ENCODE results near the gene PLBD2.
A peak's percentile ranks its signal among the peaks of the same experiment; 100 is the strongest.

PLBD2 gene

GRCh38 chr12:113374823-113375428 lies 16.5 kb downstream of the PLBD2 start:
- no peak overlapping the region for H3K4me3 ChIP-seq (ENCODE audit: control insufficient read depth, low read depth, low read length)
- DNase-seq (ENCODE audit: low read depth) = no peak
- TF ChIP-seq CTCF (conservative IDR thresholded peaks at IDR 0.05; ENCODE audit: control insufficient read depth, insufficient read depth, low read depth, low read length) = no peak

GRCh38 chr12:113378291-113378690 lies 19.9 kb downstream of the PLBD2 start:
- no peak for DNase-seq (ENCODE audit: low read depth)
- peak; percentile 7 for TF ChIP-seq CTCF (conservative IDR thresholded peaks at IDR 0.05; ENCODE audit: control insufficient read depth, insufficient read depth, low read depth, low read length)

DNA sequence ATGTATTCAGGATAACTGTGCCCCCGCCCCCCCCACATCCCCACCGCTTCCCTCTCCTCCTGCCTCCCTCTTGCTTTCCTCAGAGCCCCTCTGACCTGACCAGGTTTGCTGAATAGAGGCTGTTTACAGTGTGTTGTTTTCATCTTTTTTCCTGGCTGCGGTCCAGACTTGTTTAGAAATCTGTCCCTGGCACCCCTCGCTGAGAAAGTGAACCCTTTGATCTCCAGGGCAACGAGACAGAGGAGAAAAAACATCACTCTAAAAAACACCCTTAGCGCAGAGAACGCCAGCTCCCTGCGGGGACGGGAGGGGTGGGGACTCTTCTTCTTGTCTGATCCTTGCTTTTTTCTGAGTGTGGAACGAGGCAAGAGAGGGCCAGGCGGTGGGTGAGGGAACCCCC lies 22.8 kb downstream of the PLBD2 start:
- no peak for DNase-seq (ENCODE audit: low read depth)
- TF ChIP-seq CTCF (conservative IDR thresholded peaks at IDR 0.05; ENCODE audit: control insufficient read depth, insufficient read depth, low read depth, low read length) = no peak
- H3K4me3 ChIP-seq (ENCODE audit: control insufficient read depth, low read depth, low read length) = no peak overlapping the region

More at GRCh38 chr12:113378291-113378690, 19.9 kb downstream of the PLBD2 start:
- H3K4me3 ChIP-seq (ENCODE audit: control insufficient read depth, low read depth, low read length) = no peak overlapping the region

GRCh38 chr12:113382206-113382605 lies 23.8 kb downstream of the PLBD2 start:
- no peak for DNase-seq (ENCODE audit: low read depth)
- no peak overlapping the region for H3K4me3 ChIP-seq (ENCODE audit: control insufficient read depth, low read depth, low read length)
- no peak for TF ChIP-seq CTCF (conservative IDR thresholded peaks at IDR 0.05; ENCODE audit: control insufficient read depth, insufficient read depth, low read depth, low read length)

- DNase-seq (ENCODE audit: low read depth) = no peak
- H3K4me3 ChIP-seq (ENCODE audit: control insufficient read depth, low read depth, low read length) = no peak overlapping the region
- no peak for TF ChIP-seq CTCF (conservative IDR thresholded peaks at IDR 0.05; ENCODE audit: control insufficient read depth, insufficient read depth, low read depth, low read length)
These were observed 26.4 kb downstream of the PLBD2 start for GRCh38 chr12:113384778-113385177.

GRCh38 chr12:113385282-113385882 lies 27.0 kb downstream of the PLBD2 start:
- DNase-seq (ENCODE audit: low read depth) = no peak
- no peak for TF ChIP-seq CTCF (conservative IDR thresholded peaks at IDR 0.05; ENCODE audit: control insufficient read depth, insufficient read depth, low read depth, low read length)
- H3K4me3 ChIP-seq (ENCODE audit: control insufficient read depth, low read depth, low read length) = no peak overlapping the region

Data from fibroblast of mammary gland (primary cell).